K562 (cell line): ENCODE measurements around the gene MAP2K6. TPM values are rescaled to one million over a fixed set of nuclear protein-coding genes. Genes with fewer than 3 reads are reported as not detected.

Source experiments
- ATAC-seq: fragments of 200-7000 bp; cut with Tn5 transposase; 3 replicates; pipeline ENCODE4 v1.9.1; 2020; ENCODE audit warnings: moderate library complexity
- BruUV-seq: library from RNA; stranded (reverse); fragments of 400-500 nt; replicated peaks from 2 replicates; lab custom pipeline; 2021; lab: Mats Ljungman, UMichigan
- CTCF ChIA-PET: fragments of 300-600 bp; formaldehyde crosslinking; extraction: SDS; loops from one replicate; lab custom pipeline; 2021; ENCODE audit warnings: low intra/inter-chr PET ratio; lab: Yijun Ruan, JAX
- POLR2A ChIA-PET: fragments of 300-600, 350-650 bp; sonication (Branson Sonifier 250); formaldehyde crosslinking; extraction: SDS; loops from one replicate; lab custom pipeline; 2021; ENCODE audit warnings: antibody characterized with exemption, inconsistent platforms; lab: Yijun Ruan, JAX
- DNase-seq, 4 experiments: peaks; one replicate each; pipeline versions ENCODE4 v3.0.0 to v3.0.0-alpha.2; 2011 to 2018; ENCODE audit warnings: low spot score in 3 of 4, mixed read lengths in 3 of 4; ENCODE audit errors: extremely low read depth in 1 of 4
- FAIRE-seq: peaks from 2 replicates; lab custom pipeline; 2011; peaks lifted over from hg19 to GRCh38; lab: Jason Lieb, UNC
- H2AFZ ChIP-seq: 2 replicates; pipeline ENCODE4 v1.6.0; 2011; ENCODE audit warnings: low read depth, low read length, control low read depth, inconsistent platforms
- H3K27ac ChIP-seq: fragments of 200-600 bp; 3 replicates; pipeline ENCODE4 v1.8.0; 2011; ENCODE audit warnings: low read depth, mild to moderate bottlenecking, control low read depth, inconsistent platforms, low read length, moderate library complexity, mixed read lengths; ENCODE audit errors: extremely low read depth
- H3K27me3 ChIP-seq, 2 experiments: fragments of 300-600 bp in 1 of 2; 2 replicates in 1 of 2; 3 replicates in 1 of 2; pipeline versions ENCODE4 v1.6.0 to v1.8.0; 2011; ENCODE audit warnings: inconsistent platforms in 2 of 2, low read length in 2 of 2, mild to moderate bottlenecking in 1 of 2, mixed read lengths in 1 of 2, moderate library complexity in 1 of 2; ENCODE audit not compliant: control insufficient read depth in 2 of 2, insufficient read depth in 2 of 2
- H3K36me3 ChIP-seq: fragments of 300-600 bp; 3 replicates; pipeline ENCODE4 v1.8.0; 2011; ENCODE audit warnings: mild to moderate bottlenecking, low read length, inconsistent platforms; ENCODE audit not compliant: control insufficient read depth, insufficient read depth
- H3K4me1 ChIP-seq, 2 experiments: fragments of 200-600 bp in 1 of 2; replicated peaks in 1 of 2; 2 replicates in 1 of 2; 3 replicates in 1 of 2; pipeline versions ENCODE4 v1.5.1 to v1.8.0; 2011; ENCODE audit warnings: inconsistent platforms in 2 of 2, low read length in 2 of 2, mild to moderate bottlenecking in 1 of 2, mixed read lengths in 1 of 2, moderate library complexity in 1 of 2; ENCODE audit not compliant: control insufficient read depth in 2 of 2, insufficient read depth in 2 of 2
- H3K4me2 ChIP-seq: 2 replicates; pipeline ENCODE4 v1.6.1; 2011; ENCODE audit warnings: low read length, control low read depth, inconsistent platforms, mixed read lengths; ENCODE audit not compliant: insufficient read depth
- H3K4me3 ChIP-seq: fragments of 200-600 bp; sonication (generic), shearing (Covaris generic); 2 replicates; pipeline ENCODE4 v1.5.1; 2016; ENCODE audit warnings: control low read depth, inconsistent platforms
- H3K79me2 ChIP-seq: fragments of 200-600 bp; 3 replicates; pipeline ENCODE4 v1.8.0; 2011; ENCODE audit warnings: low read length, inconsistent platforms; ENCODE audit not compliant: control insufficient read depth, insufficient read depth
- H3K9ac ChIP-seq, 2 experiments: 2 replicates each; pipeline versions ENCODE4 v1.6.0 to v1.6.1; 2011; ENCODE audit warnings: low read depth in 2 of 2, low read length in 2 of 2, control low read depth in 1 of 2, inconsistent platforms in 1 of 2, mild to moderate bottlenecking in 1 of 2, mixed read lengths in 1 of 2; ENCODE audit not compliant: insufficient read depth in 1 of 2
- H3K9me1 ChIP-seq: one replicate; pipeline ENCODE4 v1.6.0; 2011; ENCODE audit warnings: inconsistent platforms, mild to moderate bottlenecking, low read length, moderate library complexity; ENCODE audit not compliant: control insufficient read depth, insufficient read depth
- H3K9me3 ChIP-seq: replicated peaks from 2 replicates; pipeline ENCODE4 v1.5.1; 2011; ENCODE audit warnings: low read depth, low read length, inconsistent platforms; ENCODE audit not compliant: control insufficient read depth, insufficient read depth
- H4K20me1 ChIP-seq: replicated peaks from 2 replicates; pipeline ENCODE4 v1.6.1; 2011; ENCODE audit warnings: low read length, inconsistent platforms, mixed read lengths; ENCODE audit not compliant: control insufficient read depth, insufficient read depth
- CEBPG ChIP-seq, 3 experiments: fragments of 200-800 bp in 1 of 3; sonication (Bioruptor generic) in 1 of 3; sonication (generic) in 1 of 3; formaldehyde crosslinking in 1 of 3; IDR thresholded peaks in 2 of 3; conservative IDR thresholded peaks in 1 of 3; 2 replicates each; pipeline versions ENCODE4 v1.6.1 to v1.8.0; 2016 to 2022; ENCODE audit warnings: missing compliant biosample characterization in 2 of 3, missing genetic modification characterization in 2 of 3, mild to moderate bottlenecking in 1 of 3, missing genetic modification reagents in 1 of 3
- CTCF ChIP-seq, 3 experiments: IDR thresholded peaks in 2 of 3; conservative IDR thresholded peaks in 1 of 3; 2 replicates each; pipeline ENCODE4 v1.5.1; 2011 to 2012; ENCODE audit warnings: low read length in 3 of 3, mild to moderate bottlenecking in 3 of 3, control low read depth in 2 of 3, improper control_type of control experiment in 1 of 3, inconsistent platforms in 1 of 3, low read depth in 1 of 3, mixed read lengths in 1 of 3, moderate library complexity in 1 of 3; ENCODE audit not compliant: insufficient read depth in 2 of 3
- PRPF4 ChIP-seq: fragments of 200-400 bp; formaldehyde crosslinking; IDR thresholded peaks from one replicate; pipeline ENCODE4 v1.6.1; 2017; ENCODE audit warnings: low read length, low read depth, mild to moderate bottlenecking; ENCODE audit not compliant: insufficient read depth, poor library complexity, severe bottlenecking
- PTBP1 ChIP-seq: fragments of 200-400 bp; formaldehyde crosslinking; IDR thresholded peaks from 2 replicates; pipeline ENCODE4 v1.6.1; 2017; ENCODE audit warnings: low read depth, low read length
- RAD21 ChIP-seq, 2 experiments: fragments of 250-450 bp in 1 of 2; fragments of 450-650 bp in 1 of 2; sonication (Bioruptor Pico) in 1 of 2; formaldehyde crosslinking in 1 of 2; IDR thresholded peaks in 1 of 2; conservative IDR thresholded peaks in 1 of 2; 2 replicates each; pipeline versions ENCODE4 v1.4.0 to v1.8.0; 2020 to 2022; ENCODE audit warnings: mild to moderate bottlenecking in 2 of 2, moderate library complexity in 1 of 2
- WGBS: fragments of 100-300 bp; shearing (Covaris generic); methylation state at CpG from one replicate; pipeline ENCODE4 v1.1.6; 2016; ENCODE audit warnings: low coverage, mixed read lengths; ENCODE audit not compliant: insufficient coverage; ENCODE audit errors: missing lambda C conversion rate; 5-methylcytosine and 5-hydroxymethylcytosine counted together
- in situ Hi-C: fragments of 300-500 bp; cut with MboI; formaldehyde crosslinking; loops from 4 replicates; pipeline ENCODE4 v1.15.0; 2018; ENCODE audit warnings: inconsistent platforms, mixed read lengths
- intact Hi-C: fragments of 100-400 bp; cut with micrococcal nuclease; formaldehyde crosslinking; loops from 2 replicates; pipeline ENCODE4 v1.14.2; 2022
- polyA plus RNA-seq, 8 experiments: library from polyadenylated mRNA; depleted of rRNA in 4 of 8; stranded (reverse) in 5 of 8; unstranded in 3 of 8; fragments of >200 nt; fragmentation: Nextera tagmentation in 2 of 8; fragmentation: Illumina TruSeq in 1 of 8; extraction: Ambion mirVana in 2 of 8; extraction: Trizol in 1 of 8; gene quantifications; 2 replicates each; pipeline versions ENCODE4 v1.2.1 to v1.2.3, GENCODE V29; 2011 to 2014; ENCODE audit warnings: inconsistent platforms in 1 of 8, missing spikeins in 1 of 8
- total RNA-seq, 7 experiments: library from RNA; depleted of rRNA in 6 of 7; stranded (reverse); fragments of >200 nt in 6 of 7; fragmentation: Illumina TruSeq in 2 of 7; extraction: Trizol in 2 of 7; gene quantifications; 2 replicates each; pipeline versions ENCODE4 v1.2.1 to v1.2.3, GENCODE V29; 2011 to 2021; ENCODE audit warnings: low replicate concordance in 1 of 7
- TF ChIP-seq, protein P1 (sequence below): fragments of 250-450 bp; sonication (Bioruptor Pico); IDR thresholded peaks from 2 replicates; pipeline ENCODE4 v1.8.0; 2021; ENCODE audit warnings: borderline replicate concordance, mild to moderate bottlenecking, moderate library complexity; ENCODE audit not compliant: poor library complexity, severe bottlenecking
- TF ChIP-seq, protein P2 (sequence below): sonication (generic); formaldehyde crosslinking; IDR thresholded peaks from 2 replicates; pipeline ENCODE4 v1.8.0; 2022; ENCODE audit warnings: mild to moderate bottlenecking, low read depth, missing genetic modification reagents

The MAP2K6 gene
- total and polyA plus RNA-seq, 9 of the 15 experiments (the other 6 are each of a cell fraction or from before 2014, with no cell fraction given), result 0.07 to 0.13 TPM; not detected in 7

GRCh38 chr17:69523244-69523861 lies 108.9 kb downstream of the MAP2K6 start:
- intact Hi-C loops (no loop called here), in situ Hi-C loops (loop anchor here (10.0 kb wide), 1 partner anchor 749 kb away; no protein-coding TSS in a partner anchor)
- Histone ChIP-seq H3K4me1 (no peaks in the 10 kb centered on the region), H3K27me3 (no peaks in the 10 kb centered on the region), H3K36me3 (no peaks in the 10 kb centered on the region), H3K9me1 (no peaks in the 10 kb centered on the region), H3K79me2 (no peaks in the 10 kb centered on the region), H4K20me1 (no peaks in the 10 kb centered on the region), H2AFZ (no peak overlapping the region), H3K9me3 (no peaks in the 10 kb centered on the region), H3K27ac (no peak overlapping the region), H3K4me3 (no peak overlapping the region), H3K4me2 (no peak overlapping the region; the same call in 1 of the 2 replicates), H3K9ac (no peak overlapping the region)
- ChIA-PET POLR2A (no interaction called here), CTCF (interaction anchor here (0.7 kb wide), 1 partner anchor 746 kb away, joined by 3 read pairs; no protein-coding TSS in a partner anchor)
- BruUV-seq, result no TSS peak
- DNase-seq (peak; percentile 7 to 24 (median 14)), ATAC-seq (0 out of 3 replicates have a peak, but pooled peaks have one; percentile 38), FAIRE-seq (no peak)
- WGBS, result 3% methylated on average over 7 of the region's 7 CpGs
- TF ChIP-seq, protein P1, sequence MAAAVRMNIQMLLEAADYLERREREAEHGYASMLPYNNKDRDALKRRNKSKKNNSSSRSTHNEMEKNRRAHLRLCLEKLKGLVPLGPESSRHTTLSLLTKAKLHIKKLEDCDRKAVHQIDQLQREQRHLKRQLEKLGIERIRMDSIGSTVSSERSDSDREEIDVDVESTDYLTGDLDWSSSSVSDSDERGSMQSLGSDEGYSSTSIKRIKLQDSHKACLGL (CRISPR knock-in tag), result no peak
- no peak for TF ChIP-seq CEBPG (CRISPR knock-in tag; IDR thresholded peaks at IDR 0.05)
- TF ChIP-seq CEBPG (tag; conservative IDR thresholded peaks at IDR 0.05 in 1 of 2, IDR thresholded peaks at IDR 0.05 in 1 of 2), result peak; percentile 17 to 38; a peak in 1 of 4 replicates
- TF ChIP-seq PRPF4, result no peak
- TF ChIP-seq RAD21 (CRISPR knock-in tag; conservative IDR thresholded peaks at IDR 0.05 in 1 of 2, IDR thresholded peaks at IDR 0.05 in 1 of 2), result peak; percentile 11 to 54; a peak in 3 of 4 replicates
- TF ChIP-seq CTCF (IDR thresholded peaks at IDR 0.05 in 2 of 3, conservative IDR thresholded peaks at IDR 0.05 in 1 of 3; ENCODE audit: insufficient read depth in 2 of 3, low read depth in 1 of 3, low read length in 3 of 3), result peak; percentile 26 to 45 (median 44); a peak in 4 of 6 replicates
- TF ChIP-seq, protein P2, sequence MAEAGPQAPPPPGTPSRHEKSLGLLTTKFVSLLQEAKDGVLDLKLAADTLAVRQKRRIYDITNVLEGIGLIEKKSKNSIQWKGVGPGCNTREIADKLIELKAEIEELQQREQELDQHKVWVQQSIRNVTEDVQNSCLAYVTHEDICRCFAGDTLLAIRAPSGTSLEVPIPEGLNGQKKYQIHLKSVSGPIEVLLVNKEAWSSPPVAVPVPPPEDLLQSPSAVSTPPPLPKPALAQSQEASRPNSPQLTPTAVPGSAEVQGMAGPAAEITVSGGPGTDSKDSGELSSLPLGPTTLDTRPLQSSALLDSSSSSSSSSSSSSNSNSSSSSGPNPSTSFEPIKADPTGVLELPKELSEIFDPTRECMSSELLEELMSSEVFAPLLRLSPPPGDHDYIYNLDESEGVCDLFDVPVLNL (CRISPR knock-in tag), result no peak
- no peak for TF ChIP-seq PTBP1
